WTC11 (cell line): ENCODE measurements around the gene SERPINB3. TPM values are rescaled to one million over a fixed set of nuclear protein-coding genes. Genes with fewer than 3 reads are reported as not detected.
"Not testable (repeated sequence)": the region's sequence is repeated elsewhere in the genome, so short reads cannot be mapped to it uniquely, and the experiment has no call there.

Source experiments
- ATAC-seq: fragments of 200-7000 bp; cut with Tn5 transposase; 2 replicates; pipeline ENCODE4 v1.10.0; 2021; ENCODE audit warnings: mild to moderate bottlenecking, moderate library complexity
- Bru-seq: library from RNA; stranded (reverse); fragments of 400-500 nt; gene quantifications from one replicate; lab custom pipeline; 2021; lab: Mats Ljungman, UMichigan
- CTCF ChIA-PET: fragments of 300-600 bp; sonication (Branson Sonifier 250); formaldehyde crosslinking; loops from one replicate; lab custom pipeline; 2021; ENCODE audit warnings: antibody characterized with exemption; lab: Charles Lee
- POLR2A ChIA-PET: fragments of 350-600 bp; sonication (Branson Sonifier 250); formaldehyde crosslinking; loops from one replicate; lab custom pipeline; 2021; ENCODE audit warnings: antibody characterized with exemption; lab: Charles Lee
- DNase-seq: peaks from one replicate; pipeline ENCODE4 v3.0.0; 2021; ENCODE audit warnings: low spot score
- H3K27ac Mint-ChIP-seq: 2 replicates; pipeline ENCODE4 v1.8.0; 2021; ENCODE audit warnings: mixed read lengths
- H3K27me3 Mint-ChIP-seq: 2 replicates; pipeline ENCODE4 v1.8.0; 2021; ENCODE audit warnings: low read depth, mild to moderate bottlenecking, moderate library complexity, mixed read lengths
- H3K36me3 Mint-ChIP-seq: 2 replicates; pipeline ENCODE4 v1.8.0; 2021; ENCODE audit warnings: mixed read lengths
- H3K4me1 Mint-ChIP-seq: 2 replicates; pipeline ENCODE4 v1.8.0; 2022; ENCODE audit warnings: mixed read lengths
- H3K4me3 Mint-ChIP-seq: 2 replicates; pipeline ENCODE4 v1.8.0; 2021; ENCODE audit warnings: mild to moderate bottlenecking, moderate library complexity, mixed read lengths
- H3K9me3 Mint-ChIP-seq: 2 replicates; pipeline ENCODE4 v1.8.0; 2021; ENCODE audit warnings: mixed read lengths
- CREB1 ChIP-seq: sonication (generic); formaldehyde crosslinking; IDR thresholded peaks from 2 replicates; pipeline ENCODE4 v1.8.0; 2023; ENCODE audit warnings: mild to moderate bottlenecking, missing genetic modification reagents
- CREM ChIP-seq: sonication (generic); formaldehyde crosslinking; IDR thresholded peaks from 2 replicates; pipeline ENCODE4 v1.8.1; 2022; ENCODE audit warnings: mild to moderate bottlenecking, missing genetic modification reagents, moderate library complexity
- ETV6 ChIP-seq: sonication (generic); formaldehyde crosslinking; IDR thresholded peaks from 2 replicates; pipeline ENCODE4 v1.8.1; 2022; ENCODE audit warnings: mild to moderate bottlenecking, missing genetic modification reagents
- FOXK1 ChIP-seq: sonication (generic); formaldehyde crosslinking; IDR thresholded peaks from 2 replicates; pipeline ENCODE4 v1.8.0; 2022; ENCODE audit warnings: mild to moderate bottlenecking, moderate library complexity, missing genetic modification reagents
- GTF2I ChIP-seq: fragments of 250-450 bp; sonication (Bioruptor Pico); conservative IDR thresholded peaks from 2 replicates; pipeline ENCODE4 v1.4.0; 2021; ENCODE audit warnings: mild to moderate bottlenecking
- NFATC4 ChIP-seq: fragments of 250-450 bp; sonication (Bioruptor Pico); IDR thresholded peaks from 2 replicates; pipeline ENCODE4 v1.9.0; 2021; ENCODE audit warnings: mild to moderate bottlenecking
- TP53 ChIP-seq: sonication (generic); formaldehyde crosslinking; IDR thresholded peaks from 2 replicates; pipeline ENCODE4 v1.8.1; 2023; ENCODE audit warnings: mild to moderate bottlenecking, missing genetic modification reagents
- ZNF317 ChIP-seq: sonication (generic); formaldehyde crosslinking; IDR thresholded peaks from 2 replicates; pipeline ENCODE4 v1.8.1; 2023; ENCODE audit warnings: low read depth, mild to moderate bottlenecking, moderate library complexity, missing genetic modification reagents, borderline replicate concordance
- ZNF416 ChIP-seq: fragments of 250-450 bp; sonication (Bioruptor Pico); IDR thresholded peaks from 2 replicates; pipeline ENCODE4 v1.9.0; 2021; ENCODE audit warnings: mild to moderate bottlenecking, inconsistent platforms
- ZNF671 ChIP-seq: fragments of 250-450 bp; sonication (Bioruptor Pico); IDR thresholded peaks from 2 replicates; pipeline ENCODE4 v1.8.0; 2021; ENCODE audit warnings: mild to moderate bottlenecking
- long read RNA-seq, 3 experiments: library from RNA in 1 of 3; library from capped mRNA in 1 of 3; library from polyadenylated mRNA in 1 of 3; unstranded in 2 of 3; stranded (forward) in 1 of 3; transcript quantifications; one replicate each; pipeline ENCODE4 v2.0.0, GENCODE V29; 2021
- total RNA-seq: library from RNA; stranded (reverse); gene quantifications from 3 replicates; pipeline ENCODE4 v1.2.3, GENCODE V29; 2021
- TF ChIP-seq, protein P1 (sequence below): sonication (generic); formaldehyde crosslinking; IDR thresholded peaks from 2 replicates; pipeline ENCODE4 v1.8.0; 2022; ENCODE audit warnings: missing genetic modification reagents
- TF ChIP-seq, protein P2 (sequence below): fragments of 200-600 bp; IDR thresholded peaks from 2 replicates; pipeline ENCODE4 v1.8.0; 2022; ENCODE audit warnings: antibody characterized with exemption
- TF ChIP-seq, protein P3 (sequence below): sonication (generic); formaldehyde crosslinking; IDR thresholded peaks from 2 replicates; pipeline ENCODE4 v1.8.0; 2022; ENCODE audit warnings: mild to moderate bottlenecking, missing genetic modification reagents
- TF ChIP-seq, protein P4 (sequence below): sonication (generic); formaldehyde crosslinking; IDR thresholded peaks from 2 replicates; pipeline ENCODE4 v1.8.1; 2022; ENCODE audit warnings: missing genetic modification reagents, borderline replicate concordance

The SERPINB3 gene
- total RNA-seq (0.11 to 0.22 TPM in 2 of 3 replicates, not detected in the other), Bru-seq, nascent RNA (not detected)
- long read RNA-seq, experiment 1, partial matches to known transcripts = 0 of 1 reads
- long read RNA-seq, experiment 1, other reads (novel, unspliced or antisense) = 1 of 1 reads
- long read RNA-seq, experiment 2 = 0 reads
- long read RNA-seq, experiment 3, partial matches to known transcripts = 0 of 2 reads
- long read RNA-seq, experiment 3, other reads (novel, unspliced or antisense) = 0 of 2 reads

- peaks cover 39% of the 10 kb centered on the region for H3K9me3 Mint-ChIP-seq
- H3K4me1 Mint-ChIP-seq = peaks cover 11% of the 10 kb centered on the region
- H3K27me3 Mint-ChIP-seq, ATAC-seq, DNase-seq, POLR2A ChIA-PET, H3K4me3 Mint-ChIP-seq, CTCF ChIA-PET: not testable (repeated sequence)
- H3K27ac Mint-ChIP-seq = peak within 1 kb of the TSS; percentile 87
- peaks cover 30% of the 10 kb centered on the region for H3K36me3 Mint-ChIP-seq
Measured at GRCh38 chr18:63661750-63662149, at the start of gene SERPINB3. SERPINB3 (minus strand) TSS chr18:63661893; CDS start chr18:63661216, 677 bp downstream.

DNA sequence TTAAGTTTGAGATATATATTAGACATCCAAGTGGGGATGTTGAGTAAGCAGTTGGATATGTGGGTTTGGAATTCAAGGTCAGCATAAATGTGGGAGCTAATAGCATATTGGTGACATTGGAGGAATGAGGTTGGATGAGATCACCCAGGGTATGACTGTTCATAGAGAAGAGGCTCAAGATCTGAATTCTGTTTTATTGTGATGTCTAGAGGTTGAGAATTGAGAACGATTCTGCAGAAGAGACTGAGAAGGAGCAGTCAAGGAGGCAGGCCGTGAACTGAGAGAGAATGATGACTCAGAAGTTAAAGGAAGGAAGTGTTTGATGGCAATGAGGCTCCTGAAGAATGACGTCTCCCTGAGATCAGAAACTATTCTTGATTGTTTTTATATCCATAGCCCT lies 47.0 kb upstream of the SERPINB3 start:
- ChIA-PET POLR2A (no interaction called here), CTCF (no interaction called here)
- TF ChIP-seq ZNF317 = no peak
- TF ChIP-seq, protein P1, sequence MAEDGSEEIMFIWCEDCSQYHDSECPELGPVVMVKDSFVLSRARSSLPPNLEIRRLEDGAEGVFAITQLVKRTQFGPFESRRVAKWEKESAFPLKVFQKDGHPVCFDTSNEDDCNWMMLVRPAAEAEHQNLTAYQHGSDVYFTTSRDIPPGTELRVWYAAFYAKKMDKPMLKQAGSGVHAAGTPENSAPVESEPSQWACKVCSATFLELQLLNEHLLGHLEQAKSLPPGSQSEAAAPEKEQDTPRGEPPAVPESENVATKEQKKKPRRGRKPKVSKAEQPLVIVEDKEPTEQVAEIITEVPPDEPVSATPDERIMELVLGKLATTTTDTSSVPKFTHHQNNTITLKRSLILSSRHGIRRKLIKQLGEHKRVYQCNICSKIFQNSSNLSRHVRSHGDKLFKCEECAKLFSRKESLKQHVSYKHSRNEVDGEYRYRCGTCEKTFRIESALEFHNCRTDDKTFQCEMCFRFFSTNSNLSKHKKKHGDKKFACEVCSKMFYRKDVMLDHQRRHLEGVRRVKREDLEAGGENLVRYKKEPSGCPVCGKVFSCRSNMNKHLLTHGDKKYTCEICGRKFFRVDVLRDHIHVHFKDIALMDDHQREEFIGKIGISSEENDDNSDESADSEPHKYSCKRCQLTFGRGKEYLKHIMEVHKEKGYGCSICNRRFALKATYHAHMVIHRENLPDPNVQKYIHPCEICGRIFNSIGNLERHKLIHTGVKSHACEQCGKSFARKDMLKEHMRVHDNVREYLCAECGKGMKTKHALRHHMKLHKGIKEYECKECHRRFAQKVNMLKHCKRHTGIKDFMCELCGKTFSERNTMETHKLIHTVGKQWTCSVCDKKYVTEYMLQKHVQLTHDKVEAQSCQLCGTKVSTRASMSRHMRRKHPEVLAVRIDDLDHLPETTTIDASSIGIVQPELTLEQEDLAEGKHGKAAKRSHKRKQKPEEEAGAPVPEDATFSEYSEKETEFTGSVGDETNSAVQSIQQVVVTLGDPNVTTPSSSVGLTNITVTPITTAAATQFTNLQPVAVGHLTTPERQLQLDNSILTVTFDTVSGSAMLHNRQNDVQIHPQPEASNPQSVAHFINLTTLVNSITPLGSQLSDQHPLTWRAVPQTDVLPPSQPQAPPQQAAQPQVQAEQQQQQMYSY (CRISPR knock-in tag) = no peak
- no peaks in the 10 kb centered on the region for H3K27me3 Mint-ChIP-seq
- peaks cover 27% of the 10 kb centered on the region for H3K9me3 Mint-ChIP-seq
- H3K27ac Mint-ChIP-seq = no peak overlapping the region
- ATAC-seq = no peak
- DNase-seq = no peak
- H3K36me3 Mint-ChIP-seq = peaks cover 13% of the 10 kb centered on the region
- no peak overlapping the region for H3K4me3 Mint-ChIP-seq
- H3K4me1 Mint-ChIP-seq = no peaks in the 10 kb centered on the region

DNA sequence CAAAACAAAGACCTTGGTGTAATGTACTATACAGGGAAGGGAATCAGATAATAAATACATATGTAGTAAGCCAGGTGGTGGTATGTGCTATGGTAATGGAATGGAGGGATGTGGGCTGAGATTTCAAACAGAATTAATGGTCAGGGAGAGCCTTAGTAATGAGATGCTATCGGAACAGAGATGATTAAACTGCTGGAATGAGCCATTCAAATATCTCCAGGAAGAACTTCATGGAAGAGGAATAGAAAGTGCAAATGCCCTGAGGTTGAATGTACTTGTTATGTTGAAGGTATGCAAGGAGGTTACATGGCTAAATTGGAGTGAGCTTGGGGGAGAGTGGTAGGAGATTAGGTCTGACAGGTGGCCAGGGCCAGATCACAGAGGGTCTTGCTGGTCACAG lies 46.1 kb upstream of the SERPINB3 start:
- CTCF ChIA-PET = no interaction called here
- H3K36me3 Mint-ChIP-seq = peaks cover 5% of the 10 kb centered on the region

More for the DNA sequence above, 46.1 kb upstream of the SERPINB3 start:
- H3K27me3 Mint-ChIP-seq = no peaks in the 10 kb centered on the region
- no peak for TF ChIP-seq CREB1 (CRISPR knock-in tag)
- TF ChIP-seq, protein P2, sequence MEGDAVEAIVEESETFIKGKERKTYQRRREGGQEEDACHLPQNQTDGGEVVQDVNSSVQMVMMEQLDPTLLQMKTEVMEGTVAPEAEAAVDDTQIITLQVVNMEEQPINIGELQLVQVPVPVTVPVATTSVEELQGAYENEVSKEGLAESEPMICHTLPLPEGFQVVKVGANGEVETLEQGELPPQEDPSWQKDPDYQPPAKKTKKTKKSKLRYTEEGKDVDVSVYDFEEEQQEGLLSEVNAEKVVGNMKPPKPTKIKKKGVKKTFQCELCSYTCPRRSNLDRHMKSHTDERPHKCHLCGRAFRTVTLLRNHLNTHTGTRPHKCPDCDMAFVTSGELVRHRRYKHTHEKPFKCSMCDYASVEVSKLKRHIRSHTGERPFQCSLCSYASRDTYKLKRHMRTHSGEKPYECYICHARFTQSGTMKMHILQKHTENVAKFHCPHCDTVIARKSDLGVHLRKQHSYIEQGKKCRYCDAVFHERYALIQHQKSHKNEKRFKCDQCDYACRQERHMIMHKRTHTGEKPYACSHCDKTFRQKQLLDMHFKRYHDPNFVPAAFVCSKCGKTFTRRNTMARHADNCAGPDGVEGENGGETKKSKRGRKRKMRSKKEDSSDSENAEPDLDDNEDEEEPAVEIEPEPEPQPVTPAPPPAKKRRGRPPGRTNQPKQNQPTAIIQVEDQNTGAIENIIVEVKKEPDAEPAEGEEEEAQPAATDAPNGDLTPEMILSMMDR = no peak
- TF ChIP-seq FOXK1 (CRISPR knock-in tag) = no peak
- no peak for TF ChIP-seq TP53
- no peak for TF ChIP-seq GTF2I
- no peak for TF ChIP-seq CREM (CRISPR knock-in tag)
- no peak for TF ChIP-seq ZNF416 (CRISPR knock-in tag)
- TF ChIP-seq, protein P3, sequence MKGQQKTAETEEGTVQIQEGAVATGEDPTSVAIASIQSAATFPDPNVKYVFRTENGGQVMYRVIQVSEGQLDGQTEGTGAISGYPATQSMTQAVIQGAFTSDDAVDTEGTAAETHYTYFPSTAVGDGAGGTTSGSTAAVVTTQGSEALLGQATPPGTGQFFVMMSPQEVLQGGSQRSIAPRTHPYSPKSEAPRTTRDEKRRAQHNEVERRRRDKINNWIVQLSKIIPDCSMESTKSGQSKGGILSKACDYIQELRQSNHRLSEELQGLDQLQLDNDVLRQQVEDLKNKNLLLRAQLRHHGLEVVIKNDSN = no peak
- TF ChIP-seq, protein P4, sequence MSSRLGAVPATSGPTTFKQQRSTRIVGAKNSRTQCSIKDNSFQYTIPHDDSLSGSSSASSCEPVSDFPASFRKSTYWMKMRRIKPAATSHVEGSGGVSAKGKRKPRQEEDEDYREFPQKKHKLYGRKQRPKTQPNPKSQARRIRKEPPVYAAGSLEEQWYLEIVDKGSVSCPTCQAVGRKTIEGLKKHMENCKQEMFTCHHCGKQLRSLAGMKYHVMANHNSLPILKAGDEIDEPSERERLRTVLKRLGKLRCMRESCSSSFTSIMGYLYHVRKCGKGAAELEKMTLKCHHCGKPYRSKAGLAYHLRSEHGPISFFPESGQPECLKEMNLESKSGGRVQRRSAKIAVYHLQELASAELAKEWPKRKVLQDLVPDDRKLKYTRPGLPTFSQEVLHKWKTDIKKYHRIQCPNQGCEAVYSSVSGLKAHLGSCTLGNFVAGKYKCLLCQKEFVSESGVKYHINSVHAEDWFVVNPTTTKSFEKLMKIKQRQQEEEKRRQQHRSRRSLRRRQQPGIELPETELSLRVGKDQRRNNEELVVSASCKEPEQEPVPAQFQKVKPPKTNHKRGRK = no peak
- no peak for TF ChIP-seq NFATC4 (CRISPR knock-in tag)
- TF ChIP-seq, protein P1 (CRISPR knock-in tag) = no peak
- no peak for TF ChIP-seq ETV6 (CRISPR knock-in tag)
- TF ChIP-seq ZNF671 = no peak
- TF ChIP-seq, all 79 proteins: peak for 0
- Mint-ChIP-seq H3K9me3 (peaks cover 19% of the 10 kb centered on the region), H3K4me3 (no peak overlapping the region), H3K27ac (no peak overlapping the region), H3K4me1 (no peaks in the 10 kb centered on the region)
- POLR2A ChIA-PET = no interaction called here
- ATAC-seq = no peak
- no peak for DNase-seq
